Memory B cell (primary cell): ENCODE measurements around the gene SOX1.

Experiments used
- ATAC-seq: fragments of 150-1000 bp; cut with Tn5 transposase; 2 replicates; pipeline ENCODE4 v1.10.0; 2021; ENCODE audit warnings: low read depth, mild to moderate bottlenecking, moderate library complexity
- DNase-seq, 2 donors: peaks; one replicate each; pipeline ENCODE4 v3.0.0; 2022; ENCODE audit warnings: low spot score in 2 of 2
- H3K27ac Mint-ChIP-seq: one replicate; pipeline ENCODE4 v1.8.0; 2022; ENCODE audit warnings: mild to moderate bottlenecking, moderate library complexity, mixed read lengths
- H3K27me3 Mint-ChIP-seq: one replicate; pipeline ENCODE4 v1.8.0; 2022; ENCODE audit warnings: mixed read lengths
- H3K36me3 Mint-ChIP-seq: one replicate; pipeline ENCODE4 v1.8.0; 2022; ENCODE audit warnings: mild to moderate bottlenecking, mixed read lengths
- H3K4me1 Mint-ChIP-seq: one replicate; pipeline ENCODE4 v1.8.0; 2022; ENCODE audit warnings: mixed read lengths
- H3K4me3 Mint-ChIP-seq: one replicate; pipeline ENCODE4 v1.8.0; 2022; ENCODE audit warnings: mild to moderate bottlenecking, moderate library complexity, mixed read lengths
- H3K9me3 Mint-ChIP-seq: one replicate; pipeline ENCODE4 v1.8.0; 2022; ENCODE audit warnings: mixed read lengths

The SOX1 gene

GRCh38 chr13:112062571-112063570 is 4.1 kb upstream of the SOX1 start:
- no peaks in the 10 kb centered on the region for H3K4me1 Mint-ChIP-seq
- H3K27me3 Mint-ChIP-seq = peaks cover 22% of the 10 kb centered on the region
- no peak overlapping the region for H3K27ac Mint-ChIP-seq
- H3K36me3 Mint-ChIP-seq = peaks cover 2% of the 10 kb centered on the region
- H3K9me3 Mint-ChIP-seq = peaks cover 2% of the 10 kb centered on the region
- no peak for ATAC-seq
- no peak for DNase-seq
- H3K4me3 Mint-ChIP-seq = peak overlapping the region; percentile 12

GRCh38 chr13:112063807-112064206 is 3.1 kb upstream of the SOX1 start:
- no peak for DNase-seq

GRCh38 chr13:112064222-112064621 is 2.7 kb upstream of the SOX1 start:
- Mint-ChIP-seq H3K9me3 (peaks cover 2% of the 10 kb centered on the region), H3K4me1 (no peaks in the 10 kb centered on the region), H3K27me3 (peaks cover 14% of the 10 kb centered on the region), H3K36me3 (peaks cover 2% of the 10 kb centered on the region), H3K4me3 (no peak overlapping the region), H3K27ac (no peak overlapping the region)
- no peak for ATAC-seq
- DNase-seq = no peak

More at GRCh38 chr13:112063807-112064206, 3.1 kb upstream of the SOX1 start:
- no peak for ATAC-seq
- H3K9me3 Mint-ChIP-seq = peaks cover 2% of the 10 kb centered on the region
- no peaks in the 10 kb centered on the region for H3K4me1 Mint-ChIP-seq
- no peak overlapping the region for H3K4me3 Mint-ChIP-seq
- peaks cover 17% of the 10 kb centered on the region for H3K27me3 Mint-ChIP-seq
- H3K36me3 Mint-ChIP-seq = peaks cover 2% of the 10 kb centered on the region
- H3K27ac Mint-ChIP-seq = no peak overlapping the region

GRCh38 chr13:112065521-112065866 is 1.5 kb upstream of the SOX1 start:
- Mint-ChIP-seq H3K36me3 (peaks cover 2% of the 10 kb centered on the region), H3K27ac (no peak overlapping the region), H3K9me3 (peaks cover 2% of the 10 kb centered on the region)

GRCh38 chr13:112065867-112066623 is 904 bp upstream of the SOX1 start:
- Mint-ChIP-seq H3K36me3 (peaks cover 2% of the 10 kb centered on the region), H3K27me3 (peaks cover 13% of the 10 kb centered on the region), H3K9me3 (peaks cover 2% of the 10 kb centered on the region), H3K4me3 (no peak overlapping the region), H3K27ac (no peak overlapping the region), H3K4me1 (no peaks in the 10 kb centered on the region)
- DNase-seq (no peak), ATAC-seq (no peak)

More at GRCh38 chr13:112065521-112065866, 1.5 kb upstream of the SOX1 start:
- Mint-ChIP-seq H3K4me3 (no peak overlapping the region), H3K4me1 (no peaks in the 10 kb centered on the region), H3K27me3 (peaks cover 15% of the 10 kb centered on the region)
- ATAC-seq (no peak), DNase-seq (no peak)

- Mint-ChIP-seq H3K27me3 (peaks cover 14% of the 10 kb centered on the region), H3K36me3 (peaks cover 2% of the 10 kb centered on the region), H3K27ac (no peak overlapping the region), H3K9me3 (peaks cover 2% of the 10 kb centered on the region), H3K4me3 (no peak overlapping the region), H3K4me1 (no peaks in the 10 kb centered on the region)
- no peak for DNase-seq
- ATAC-seq = no peak
These were observed 335 bp upstream of the SOX1 start for GRCh38 chr13:112066624-112067004.

GRCh38 chr13:112067871-112068539 is 1.1 kb downstream of the SOX1 start:
- no peak overlapping the region for H3K4me3 Mint-ChIP-seq

GRCh38 chr13:112068540-112069060 is 1.7 kb downstream of the SOX1 start:
- H3K4me3 Mint-ChIP-seq = no peak overlapping the region
- no peaks in the 10 kb centered on the region for H3K36me3 Mint-ChIP-seq
- no peaks in the 10 kb centered on the region for H3K4me1 Mint-ChIP-seq
- no peak for ATAC-seq
- no peaks in the 10 kb centered on the region for H3K9me3 Mint-ChIP-seq
- no peak overlapping the region for H3K27ac Mint-ChIP-seq
- H3K27me3 Mint-ChIP-seq = peaks cover 12% of the 10 kb centered on the region
- DNase-seq = no peak

More at GRCh38 chr13:112067871-112068539, 1.1 kb downstream of the SOX1 start:
- Mint-ChIP-seq H3K4me1 (no peaks in the 10 kb centered on the region), H3K36me3 (peaks cover 2% of the 10 kb centered on the region), H3K27ac (no peak overlapping the region), H3K9me3 (peaks cover 2% of the 10 kb centered on the region), H3K27me3 (peaks cover 15% of the 10 kb centered on the region)
- DNase-seq (no peak), ATAC-seq (no peak)

GRCh38 chr13:112069061-112069844 is 2.3 kb downstream of the SOX1 start:
- H3K27ac Mint-ChIP-seq = no peak overlapping the region
- no peak for ATAC-seq
- no peak overlapping the region for H3K4me3 Mint-ChIP-seq
- H3K9me3 Mint-ChIP-seq = no peaks in the 10 kb centered on the region
- no peak for DNase-seq
- no peaks in the 10 kb centered on the region for H3K36me3 Mint-ChIP-seq
- H3K4me1 Mint-ChIP-seq = no peaks in the 10 kb centered on the region
- peaks cover 10% of the 10 kb centered on the region for H3K27me3 Mint-ChIP-seq

- H3K9me3 Mint-ChIP-seq = no peaks in the 10 kb centered on the region
- H3K4me1 Mint-ChIP-seq = no peaks in the 10 kb centered on the region
- peaks cover 12% of the 10 kb centered on the region for H3K27me3 Mint-ChIP-seq
- no peak overlapping the region for H3K27ac Mint-ChIP-seq
- no peaks in the 10 kb centered on the region for H3K36me3 Mint-ChIP-seq
- no peak for DNase-seq
- ATAC-seq = no peak
- no peak overlapping the region for H3K4me3 Mint-ChIP-seq
These were observed 2.9 kb downstream of the SOX1 start for GRCh38 chr13:112069845-112070251.

- ATAC-seq (no peak), DNase-seq (no peak)
- no peaks in the 10 kb centered on the region for H3K9me3 Mint-ChIP-seq
- H3K4me1 Mint-ChIP-seq = no peaks in the 10 kb centered on the region
- H3K27me3 Mint-ChIP-seq = peaks cover 21% of the 10 kb centered on the region
- H3K27ac Mint-ChIP-seq = no peak overlapping the region
- no peak overlapping the region for H3K4me3 Mint-ChIP-seq
- H3K36me3 Mint-ChIP-seq = no peaks in the 10 kb centered on the region
These were observed 4.3 kb downstream of the SOX1 start for GRCh38 chr13:112071102-112071722.

GRCh38 chr13:112071723-112072533 is 5.0 kb downstream of the SOX1 start:
- Mint-ChIP-seq H3K4me1 (no peaks in the 10 kb centered on the region), H3K27ac (no peak overlapping the region), H3K4me3 (no peak overlapping the region), H3K27me3 (peaks cover 21% of the 10 kb centered on the region), H3K36me3 (no peaks in the 10 kb centered on the region), H3K9me3 (no peaks in the 10 kb centered on the region)
- ATAC-seq (no peak), DNase-seq (no peak)
